ENCODE data around the gene USP13.

GRCh38 chr3:179697736-179698332 is 45.0 kb downstream of the USP13 start:
- TF ChIP-seq CTCF (IDR thresholded peaks at IDR 0.05) (no peak), POLR2A (IDR thresholded peaks at IDR 0.05) (no peak)
